GM12864 (cell line): ENCODE data around the gene IPO9.
"Not testable (repeated sequence)": the region's sequence is repeated elsewhere in the genome, so short reads cannot be mapped to it uniquely, and the experiment has no call there.

Experiments
- DNase-seq: peaks from one replicate; pipeline ENCODE4 v3.0.0-alpha.2; 2011; ENCODE audit warnings: low read depth
- H3K4me3 ChIP-seq: 2 replicates; pipeline ENCODE4 v1.5.1; 2011; ENCODE audit warnings: mild to moderate bottlenecking, low read depth, low read length, control low read depth
- TF ChIP-seq, protein P1 (sequence below): IDR thresholded peaks from 2 replicates; pipeline ENCODE4 v1.5.1; 2011; ENCODE audit warnings: low read depth, mild to moderate bottlenecking, moderate library complexity, low read length, control low read depth, inconsistent platforms; ENCODE audit errors: missing control alignments

IPO9 gene

DNA sequence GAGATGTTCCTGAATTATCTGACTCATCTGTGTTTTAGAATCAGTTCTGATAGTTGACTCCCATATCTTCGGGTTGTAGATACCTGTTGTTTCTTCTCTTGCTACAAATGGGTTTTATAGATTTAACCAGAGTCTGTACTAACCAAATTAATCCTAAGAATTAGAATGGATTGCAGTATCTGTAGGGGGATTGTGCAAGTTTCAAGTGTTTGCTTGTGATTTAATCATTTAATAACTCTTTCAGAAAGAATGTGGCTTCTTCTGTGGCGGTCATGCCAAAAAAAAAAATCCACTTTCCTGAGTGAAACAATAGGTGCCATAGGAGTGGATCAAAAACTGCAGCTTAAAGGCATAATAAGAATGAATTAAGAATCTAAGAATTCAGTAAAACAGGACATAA is 9.4 kb downstream of the IPO9 start:
- no peak for DNase-seq
- TF ChIP-seq, protein P1, sequence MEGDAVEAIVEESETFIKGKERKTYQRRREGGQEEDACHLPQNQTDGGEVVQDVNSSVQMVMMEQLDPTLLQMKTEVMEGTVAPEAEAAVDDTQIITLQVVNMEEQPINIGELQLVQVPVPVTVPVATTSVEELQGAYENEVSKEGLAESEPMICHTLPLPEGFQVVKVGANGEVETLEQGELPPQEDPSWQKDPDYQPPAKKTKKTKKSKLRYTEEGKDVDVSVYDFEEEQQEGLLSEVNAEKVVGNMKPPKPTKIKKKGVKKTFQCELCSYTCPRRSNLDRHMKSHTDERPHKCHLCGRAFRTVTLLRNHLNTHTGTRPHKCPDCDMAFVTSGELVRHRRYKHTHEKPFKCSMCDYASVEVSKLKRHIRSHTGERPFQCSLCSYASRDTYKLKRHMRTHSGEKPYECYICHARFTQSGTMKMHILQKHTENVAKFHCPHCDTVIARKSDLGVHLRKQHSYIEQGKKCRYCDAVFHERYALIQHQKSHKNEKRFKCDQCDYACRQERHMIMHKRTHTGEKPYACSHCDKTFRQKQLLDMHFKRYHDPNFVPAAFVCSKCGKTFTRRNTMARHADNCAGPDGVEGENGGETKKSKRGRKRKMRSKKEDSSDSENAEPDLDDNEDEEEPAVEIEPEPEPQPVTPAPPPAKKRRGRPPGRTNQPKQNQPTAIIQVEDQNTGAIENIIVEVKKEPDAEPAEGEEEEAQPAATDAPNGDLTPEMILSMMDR = no peak
- H3K4me3 ChIP-seq = no peak overlapping the region

DNA sequence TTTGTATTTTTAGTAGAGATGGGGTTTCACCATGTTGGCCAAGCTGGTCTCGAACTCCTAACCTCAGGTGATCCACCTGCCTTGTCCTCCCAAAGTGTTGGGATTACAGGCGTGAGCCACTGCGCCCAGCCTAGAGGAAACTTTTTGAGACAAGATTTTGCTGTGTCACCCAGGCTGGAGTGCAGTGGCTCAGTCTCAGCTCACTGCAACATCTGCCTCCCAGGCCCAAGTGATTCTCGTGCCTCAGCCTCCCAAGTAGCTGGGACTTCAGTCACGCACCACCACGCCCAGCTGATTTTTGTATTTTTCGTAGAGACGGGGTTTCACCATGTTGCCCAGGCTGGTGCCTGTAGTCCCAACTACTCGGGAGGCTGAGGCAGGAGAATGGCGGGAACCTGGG is 10.1 kb downstream of the IPO9 start:
- H3K4me3 ChIP-seq, DNase-seq: not testable (repeated sequence)

DNA sequence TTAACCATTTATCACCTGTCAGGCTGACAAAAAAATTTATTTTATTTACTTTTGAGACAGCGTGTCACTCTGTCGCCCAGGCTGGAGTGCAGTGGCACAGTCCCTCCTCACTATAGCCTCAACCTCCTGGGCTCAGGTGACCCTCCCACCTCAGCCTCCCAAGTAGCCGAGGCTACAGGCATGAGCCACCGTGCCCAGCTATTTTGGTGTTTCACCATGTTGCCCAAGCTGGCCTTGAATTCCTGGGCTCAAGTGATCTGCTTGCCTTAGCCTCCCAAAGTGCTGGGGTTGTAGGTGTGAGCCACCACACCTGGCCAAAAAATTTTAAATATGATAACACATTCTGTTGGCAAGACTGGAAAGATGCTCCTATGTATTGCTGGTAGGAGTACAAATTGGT is 11.1 kb downstream of the IPO9 start:
- TF ChIP-seq, protein P1 = no peak
- no peak overlapping the region for H3K4me3 ChIP-seq
- DNase-seq = no peak

DNA sequence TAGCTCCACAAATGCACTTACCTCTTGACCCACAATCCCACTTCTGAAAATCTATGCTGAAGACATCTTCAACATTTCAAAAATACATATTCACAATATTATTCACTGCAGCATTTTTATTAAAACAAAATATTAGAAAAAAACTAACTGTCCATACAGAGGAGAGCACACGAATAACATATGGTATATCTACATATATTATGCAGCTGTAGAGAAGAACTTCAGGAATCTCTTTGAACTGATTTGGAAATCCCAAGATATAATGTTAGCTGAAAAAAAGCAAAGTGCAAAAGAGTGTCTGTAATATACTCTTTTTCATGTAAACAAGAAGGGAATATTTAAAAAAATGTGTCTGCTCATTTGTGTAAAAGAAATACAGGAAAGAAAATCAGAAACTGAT is 11.5 kb downstream of the IPO9 start:
- no peak for DNase-seq
- TF ChIP-seq, protein P1 = no peak
- no peak overlapping the region for H3K4me3 ChIP-seq

DNA sequence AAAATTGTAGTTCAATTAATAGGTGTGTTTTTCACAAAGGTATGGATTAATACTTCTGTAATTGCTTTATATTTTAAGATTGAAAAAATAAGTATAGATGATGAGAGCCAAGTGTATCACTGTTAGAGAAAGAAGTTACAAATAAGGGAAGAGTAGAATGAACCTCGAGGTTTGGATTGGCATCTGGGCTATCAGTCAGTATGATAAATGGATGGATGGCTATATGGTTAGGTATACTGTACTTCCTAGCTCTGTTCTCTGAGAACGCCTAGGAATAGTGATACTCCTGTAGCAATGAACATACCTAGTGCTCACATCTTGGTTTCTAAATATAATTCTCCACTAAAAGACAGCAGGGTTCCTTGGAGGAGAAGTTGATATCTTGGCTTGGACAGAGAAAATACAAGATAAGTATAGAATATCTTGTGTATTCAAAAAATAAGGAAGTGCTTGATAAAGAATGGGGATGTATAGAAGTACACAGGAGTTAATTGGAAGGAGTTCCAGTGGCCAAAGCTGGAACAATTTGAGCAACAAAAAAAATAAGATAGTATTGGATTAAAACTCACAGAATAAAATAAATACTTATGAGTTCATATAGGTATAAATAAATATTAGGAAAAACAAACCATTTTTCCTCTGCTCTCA is 12.4 kb downstream of the IPO9 start:
- H3K4me3 ChIP-seq = no peak overlapping the region
- DNase-seq = no peak
- TF ChIP-seq, protein P1 = no peak

DNA sequence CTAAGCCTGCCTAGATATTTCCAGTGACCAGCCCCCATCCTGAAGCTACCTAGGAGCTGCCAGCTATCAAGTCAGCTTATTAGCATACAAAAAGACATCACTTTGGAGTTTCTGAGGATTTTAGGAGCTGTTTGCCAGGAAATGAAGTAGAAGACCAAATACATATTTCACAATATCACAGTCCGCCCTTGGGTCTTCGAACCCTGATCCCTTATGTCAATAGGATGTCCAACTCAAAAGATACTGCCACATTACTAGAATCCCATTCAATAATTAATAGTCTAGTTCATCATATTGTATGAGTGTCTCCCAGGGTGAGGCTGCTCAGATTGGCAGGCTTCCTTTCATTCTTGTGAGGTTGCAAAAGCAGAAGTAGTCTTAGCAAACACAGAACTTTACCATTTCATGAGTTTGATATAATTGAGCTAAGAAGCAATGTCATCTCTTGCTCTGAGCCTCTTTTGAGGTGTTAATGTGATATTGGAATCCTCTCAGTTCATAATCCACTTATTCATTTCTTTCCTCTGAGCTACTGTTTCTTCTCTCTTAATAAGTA is 13.6 kb downstream of the IPO9 start:
- TF ChIP-seq, protein P1 = no peak
- no peak for DNase-seq
- no peak overlapping the region for H3K4me3 ChIP-seq

DNA sequence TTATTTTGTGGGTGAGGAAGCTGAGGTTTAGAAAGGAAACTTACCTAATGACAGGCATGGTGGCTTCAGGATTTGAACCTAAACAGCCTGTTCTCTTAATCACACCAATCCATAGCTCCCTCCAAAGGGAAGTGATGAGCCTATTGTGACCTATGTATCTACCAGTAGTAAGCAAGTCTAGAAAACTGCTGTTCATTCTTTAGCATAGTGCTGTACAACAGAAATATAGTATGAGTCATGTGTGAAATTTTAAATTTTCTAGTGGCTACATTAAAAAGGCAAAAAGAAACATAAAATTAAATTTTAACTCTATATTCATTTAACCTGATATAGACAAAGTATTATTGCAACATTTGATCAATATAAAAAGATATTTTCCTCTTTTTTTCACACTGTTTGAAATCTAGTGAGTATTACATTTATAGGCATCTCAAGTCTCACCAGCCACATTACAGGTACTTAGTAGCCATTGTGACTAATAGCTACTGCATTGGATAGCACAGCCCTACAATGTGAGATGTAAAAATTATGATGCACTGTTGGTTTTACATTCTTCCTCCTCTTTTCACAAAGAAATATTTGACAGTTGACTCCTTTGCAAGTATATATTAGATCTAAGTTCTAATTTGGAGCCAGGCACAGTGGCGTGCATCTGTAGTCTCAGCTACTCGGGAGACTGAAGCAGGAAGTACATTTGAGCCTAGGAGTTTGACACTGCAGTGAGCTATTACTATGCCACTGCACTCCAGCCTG is 16.6 kb downstream of the IPO9 start:
- DNase-seq = no peak
- H3K4me3 ChIP-seq = no peak overlapping the region
- TF ChIP-seq, protein P1 = no peak
